Measurements from ENCODE around the gene LLGL2. TPM values are rescaled to one million over a fixed set of nuclear protein-coding genes. Genes with fewer than 3 reads are reported as not detected.

Gene LLGL2
- total RNA-seq, 3 donors from 2014 or later: 4.6 to 60.2 (median 52.4) TPM

GRCh38 chr17:75531721-75532072 is 6.2 kb downstream of the LLGL2 start:
- TF ChIP-seq POLR2A (IDR thresholded peaks at IDR 0.05) (no peak), POLR2AphosphoS5 (IDR thresholded peaks at IDR 0.05) (no peak), CTCF (IDR thresholded peaks at IDR 0.05) (no peak)
- H3K4me3 ChIP-seq: no peak overlapping the region
- intact Hi-C loops (cut with DNase I; ENCODE audit: low total_unique reads): no loop called here
- H3K9me3 ChIP-seq: no peaks in the 10 kb centered on the region
- H3K27me3 ChIP-seq: no peaks in the 10 kb centered on the region
- no peaks in the 10 kb centered on the region for H3K4me1 ChIP-seq
- DNase-seq (ENCODE audit: low spot score in 2 of 2): no peak
- H3K27ac ChIP-seq: no peak overlapping the region
- H3K36me3 ChIP-seq: no peaks in the 10 kb centered on the region

GRCh38 chr17:75535119-75535537 is 9.6 kb downstream of the LLGL2 start:
- H3K27me3 ChIP-seq: no peaks in the 10 kb centered on the region
- no peaks in the 10 kb centered on the region for H3K4me1 ChIP-seq
- no peaks in the 10 kb centered on the region for H3K36me3 ChIP-seq
- no peaks in the 10 kb centered on the region for H3K9me3 ChIP-seq
- no peak for TF ChIP-seq POLR2AphosphoS5 (IDR thresholded peaks at IDR 0.05)
- TF ChIP-seq POLR2A (IDR thresholded peaks at IDR 0.05): no peak
- no peak for TF ChIP-seq CTCF (IDR thresholded peaks at IDR 0.05)
- intact Hi-C loops (cut with DNase I; ENCODE audit: low total_unique reads): no loop called here
- DNase-seq (ENCODE audit: low spot score in 2 of 2): no peak
- no peak overlapping the region for H3K27ac ChIP-seq
- H3K4me3 ChIP-seq: no peak overlapping the region

GRCh38 chr17:75535871-75536270 is 10.4 kb downstream of the LLGL2 start:
- Histone ChIP-seq H3K27ac (no peak overlapping the region), H3K4me3 (no peak overlapping the region), H3K36me3 (no peaks in the 10 kb centered on the region), H3K9me3 (no peaks in the 10 kb centered on the region), H3K4me1 (no peaks in the 10 kb centered on the region), H3K27me3 (no peaks in the 10 kb centered on the region)
- DNase-seq (ENCODE audit: low spot score in 2 of 2): no peak
- TF ChIP-seq POLR2AphosphoS5 (IDR thresholded peaks at IDR 0.05) (no peak), CTCF (IDR thresholded peaks at IDR 0.05) (no peak), POLR2A (IDR thresholded peaks at IDR 0.05) (no peak)
- intact Hi-C loops (cut with DNase I; ENCODE audit: low total_unique reads): no loop called here

GRCh38 chr17:75536366-75536765 is 10.9 kb downstream of the LLGL2 start:
- no peaks in the 10 kb centered on the region for H3K4me1 ChIP-seq

More at GRCh38 chr17:75536366-75536765, 10.9 kb downstream of the LLGL2 start:
- intact Hi-C loops (cut with DNase I; ENCODE audit: low total_unique reads): no loop called here
- H3K36me3 ChIP-seq: no peaks in the 10 kb centered on the region
- no peaks in the 10 kb centered on the region for H3K27me3 ChIP-seq
- H3K9me3 ChIP-seq: no peaks in the 10 kb centered on the region
- no peak overlapping the region for H3K27ac ChIP-seq
- no peak for DNase-seq (ENCODE audit: low spot score in 2 of 2)
- no peak overlapping the region for H3K4me3 ChIP-seq
- TF ChIP-seq CTCF (IDR thresholded peaks at IDR 0.05) (no peak), POLR2AphosphoS5 (IDR thresholded peaks at IDR 0.05) (no peak), POLR2A (IDR thresholded peaks at IDR 0.05) (no peak)
